ENCODE data around the gene RAC3. TPM values are rescaled to one million over a fixed set of nuclear protein-coding genes. Genes with fewer than 3 reads are reported as not detected.

The RAC3 gene
- total and polyA plus RNA-seq, 2 of the 8 experiments (the other 6 are each of a cell fraction or from before 2014, with no cell fraction given) = 177 to 299 TPM

GRCh38 chr17:82058855-82059249, 27.4 kb downstream of the RAC3 start (continued):
- no peak for TF ChIP-seq ZNF274 (IDR thresholded peaks at IDR 0.05; ENCODE audit: borderline replicate concordance, extremely low read depth, low read length)
- TF ChIP-seq RAD21 (IDR thresholded peaks at IDR 0.05 in 1 of 2, conservative IDR thresholded peaks at IDR 0.05 in 1 of 2; ENCODE audit: low read depth in 2 of 2, low read length in 2 of 2) = no peak
- TF ChIP-seq CBX5 (IDR thresholded peaks at IDR 0.05; ENCODE audit: low read depth, low read length) = no peak
- no peak for TF ChIP-seq EZH2 (IDR thresholded peaks at IDR 0.05; ENCODE audit: low read depth, low read length, severe bottlenecking)
- TF ChIP-seq NRF1 (IDR thresholded peaks at IDR 0.05; ENCODE audit: low read depth, low read length) = no peak
- no peak for TF ChIP-seq SIRT6 (IDR thresholded peaks at IDR 0.05; ENCODE audit: low read length)
- no peak for TF ChIP-seq TBP (IDR thresholded peaks at IDR 0.05; ENCODE audit: low read depth, low read length)
- TF ChIP-seq PHF8 (conservative IDR thresholded peaks at IDR 0.05; ENCODE audit: low read depth, low read length) = no peak
- TF ChIP-seq HDAC2 (IDR thresholded peaks at IDR 0.05; ENCODE audit: borderline replicate concordance in 1 of 2, low read depth in 2 of 2, low read length in 2 of 2) = no peak

All from H1 (cell line).